ENCODE data around the gene REPS2.
"Not testable (repeated sequence)": the region's sequence is repeated elsewhere in the genome, so short reads cannot be mapped to it uniquely, and the experiment has no call there.

REPS2 gene

GRCh38 chrX:16946361-16946964 lies at the start of gene REPS2:
REPS2 (plus strand) TSS chrX:16946658; CDS start chrX:16946862, 204 bp downstream.
- peak; percentile 72 to 74 for DNase-seq (ENCODE audit: low read depth in 2 of 2)

- no peak for DNase-seq (ENCODE audit: low read depth in 2 of 2)
Observed at GRCh38 chrX:16897445-16897844, 49.0 kb upstream of the REPS2 start.

GRCh38 chrX:16903274-16904022 lies 43.0 kb upstream of the REPS2 start:
- DNase-seq (ENCODE audit: low read depth in 2 of 2) = no peak

DNA sequence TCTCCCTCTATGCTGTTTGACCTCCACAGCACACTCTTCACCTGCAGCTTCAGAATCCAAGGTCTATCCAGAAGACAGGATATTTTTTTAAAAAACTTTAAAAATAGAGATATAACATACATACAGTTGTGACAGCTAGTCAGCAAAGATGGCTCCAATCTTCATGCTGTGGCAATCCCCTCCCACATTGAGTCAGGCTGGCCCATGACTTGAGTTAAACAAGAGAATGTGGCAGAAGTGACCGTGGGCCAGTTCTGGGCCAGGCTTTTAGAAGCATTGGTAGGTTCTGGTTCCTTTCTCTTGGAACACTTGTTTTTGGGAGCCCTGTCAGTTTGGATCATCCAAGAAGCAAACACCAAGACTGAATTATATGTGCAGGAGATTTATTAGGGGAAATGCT lies 36.1 kb upstream of the REPS2 start:
- no peak for DNase-seq (ENCODE audit: low read depth in 2 of 2)

DNA sequence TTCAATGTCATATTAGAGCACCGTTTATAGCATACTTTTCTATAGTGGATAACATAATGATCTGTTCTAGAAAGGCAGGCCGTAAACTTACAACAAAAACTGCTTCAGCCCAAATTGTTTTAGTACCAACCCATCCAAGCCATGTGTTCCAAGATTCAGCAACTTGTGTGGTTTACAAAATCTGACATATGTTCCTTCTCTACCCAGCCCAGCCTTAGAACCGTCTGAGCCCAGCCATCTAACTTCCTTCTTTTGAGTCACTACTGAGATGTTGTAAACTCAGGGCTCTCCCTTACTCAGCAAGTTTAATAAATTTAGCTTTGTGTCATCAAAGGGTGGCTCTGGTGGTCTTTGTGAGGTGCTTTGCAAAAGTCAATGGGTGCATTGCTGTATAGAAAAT lies 32.4 kb upstream of the REPS2 start:
- DNase-seq (ENCODE audit: low read depth in 2 of 2) = no peak

GRCh38 chrX:16916561-16916960 lies 29.9 kb upstream of the REPS2 start:
- DNase-seq (ENCODE audit: low read depth in 2 of 2) = no peak

DNA sequence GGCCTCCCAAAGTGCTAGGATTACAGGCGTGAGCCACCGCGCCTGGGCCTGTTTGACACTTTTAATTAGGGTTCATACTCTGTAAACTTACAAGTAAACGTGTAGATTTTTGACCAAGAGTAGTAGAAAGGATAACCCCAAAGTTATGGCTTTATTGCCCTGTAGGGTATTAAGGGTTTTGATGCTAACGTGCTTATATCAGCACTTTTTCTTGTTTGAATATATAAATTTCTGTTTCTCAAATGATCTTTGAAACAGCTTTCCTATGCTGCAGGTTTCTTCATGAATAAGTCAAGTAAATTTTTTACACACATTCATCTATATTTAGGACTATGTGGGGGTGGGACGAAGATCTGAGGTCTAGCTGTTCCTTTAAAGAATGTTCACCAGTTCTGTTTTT lies 29.3 kb upstream of the REPS2 start:
- DNase-seq (ENCODE audit: low read depth in 2 of 2) = no peak

GRCh38 chrX:16918979-16919378 lies 27.5 kb upstream of the REPS2 start:
- no peak for DNase-seq (ENCODE audit: low read depth in 2 of 2)

DNA sequence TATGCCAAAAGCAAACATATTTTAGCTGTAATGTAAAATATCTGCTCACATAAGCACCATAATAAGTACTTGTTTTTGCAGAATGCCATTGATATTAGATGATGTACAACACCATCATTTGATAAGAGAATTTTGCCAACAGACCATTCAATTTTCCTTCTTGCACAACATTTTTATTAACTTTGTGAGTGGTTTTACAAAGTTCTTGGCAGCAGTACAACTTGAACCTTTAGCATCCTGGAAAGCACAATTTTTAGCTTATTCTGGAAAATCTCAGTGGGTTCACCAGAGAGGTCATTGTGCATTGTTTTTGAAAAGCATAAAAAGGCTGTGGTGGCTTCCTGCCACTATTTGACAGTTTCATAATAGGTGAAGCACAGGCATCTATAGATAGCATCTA lies 26.4 kb upstream of the REPS2 start:
- DNase-seq (ENCODE audit: low read depth in 2 of 2) = no peak

GRCh38 chrX:16923157-16923556 lies 23.3 kb upstream of the REPS2 start:
- DNase-seq (ENCODE audit: low read depth in 2 of 2) = no peak

GRCh38 chrX:16924631-16925480 lies 21.6 kb upstream of the REPS2 start:
- no peak for DNase-seq (ENCODE audit: low read depth in 2 of 2)

DNA sequence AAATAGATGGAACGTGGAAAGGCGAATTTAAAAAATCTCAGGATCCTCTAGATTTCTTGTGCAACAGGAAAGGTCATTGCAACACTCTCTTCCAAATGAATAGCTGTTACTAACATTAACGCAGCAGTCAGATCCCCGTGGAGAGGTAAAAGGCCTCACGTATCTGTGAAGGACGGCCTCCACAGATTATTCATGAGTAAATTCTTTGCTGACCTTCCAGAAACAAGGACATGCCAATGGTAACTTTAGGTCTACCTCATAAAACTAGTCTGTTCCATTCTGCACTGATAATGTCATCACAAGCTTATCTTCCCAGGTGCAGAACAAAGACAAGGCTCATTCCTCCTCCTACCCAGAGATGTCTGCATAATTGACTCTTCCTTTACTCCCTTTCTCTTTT lies 16.1 kb upstream of the REPS2 start:
- no peak for DNase-seq (ENCODE audit: low read depth in 2 of 2)

GRCh38 chrX:16931371-16931770 lies 15.1 kb upstream of the REPS2 start:
- DNase-seq (ENCODE audit: low read depth in 2 of 2) = no peak

- no peak for DNase-seq (ENCODE audit: low read depth in 2 of 2)
Observed at GRCh38 chrX:16931855-16932575, 14.4 kb upstream of the REPS2 start.

DNA sequence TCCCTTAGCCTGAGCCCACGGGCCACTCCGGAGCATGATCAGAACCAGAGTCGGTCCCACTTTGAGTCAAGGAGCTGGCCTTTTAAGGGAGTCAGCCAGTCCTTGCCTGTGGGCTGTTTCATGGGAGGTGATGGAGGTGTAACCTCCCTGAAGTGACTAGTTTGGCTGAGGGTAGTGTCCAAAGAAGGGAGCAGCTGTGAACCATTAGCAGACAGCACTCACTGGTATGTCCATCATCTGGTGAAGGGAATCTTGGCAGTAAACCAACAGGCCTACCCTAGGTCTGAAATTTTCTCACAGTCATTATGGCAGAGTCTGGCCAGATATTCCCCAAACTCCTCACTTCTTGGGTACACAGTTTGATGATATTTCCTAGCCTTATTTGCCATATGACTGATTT lies 12.3 kb upstream of the REPS2 start:
- DNase-seq (ENCODE audit: low read depth in 2 of 2) = no peak

- DNase-seq (ENCODE audit: low read depth in 2 of 2) = no peak
Observed at GRCh38 chrX:16946971-16947562, 609 bp downstream of the REPS2 start.

- DNase-seq (ENCODE audit: low read depth in 2 of 2) = no peak
Observed at GRCh38 chrX:16950423-16950822, 4.0 kb downstream of the REPS2 start.

DNA sequence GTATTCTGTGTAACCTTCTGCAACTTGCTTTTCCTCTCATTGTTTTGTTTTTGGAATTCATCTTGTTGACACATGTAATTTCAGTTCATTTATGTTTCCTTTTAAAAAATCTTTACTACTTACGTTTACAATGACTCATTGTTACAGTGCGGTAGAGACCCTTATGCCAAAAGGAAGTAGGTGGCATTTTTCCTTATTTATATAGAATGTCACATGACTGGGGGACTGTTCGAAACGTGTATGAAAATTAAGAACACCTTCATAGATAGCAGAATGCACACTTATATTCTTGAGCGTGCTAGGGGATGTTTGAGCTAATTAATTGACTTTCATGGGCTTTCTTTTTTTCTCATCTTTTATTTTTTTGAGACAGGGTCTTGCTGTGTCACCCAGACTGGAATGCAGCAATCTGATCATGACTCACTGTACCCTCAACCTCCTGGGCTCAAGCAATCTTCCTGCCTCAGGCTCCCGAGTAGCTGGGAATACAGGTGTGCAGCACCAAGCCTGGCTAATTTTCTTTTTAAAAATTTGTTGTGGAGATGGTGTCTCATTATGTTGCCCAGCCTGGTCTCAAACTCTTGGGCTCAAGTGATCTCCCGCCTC lies 7.3 kb downstream of the REPS2 start:
- no peak for DNase-seq (ENCODE audit: low read depth in 2 of 2)

GRCh38 chrX:16957751-16958150 lies 11.3 kb downstream of the REPS2 start:
- no peak for DNase-seq (ENCODE audit: low read depth in 2 of 2)

DNA sequence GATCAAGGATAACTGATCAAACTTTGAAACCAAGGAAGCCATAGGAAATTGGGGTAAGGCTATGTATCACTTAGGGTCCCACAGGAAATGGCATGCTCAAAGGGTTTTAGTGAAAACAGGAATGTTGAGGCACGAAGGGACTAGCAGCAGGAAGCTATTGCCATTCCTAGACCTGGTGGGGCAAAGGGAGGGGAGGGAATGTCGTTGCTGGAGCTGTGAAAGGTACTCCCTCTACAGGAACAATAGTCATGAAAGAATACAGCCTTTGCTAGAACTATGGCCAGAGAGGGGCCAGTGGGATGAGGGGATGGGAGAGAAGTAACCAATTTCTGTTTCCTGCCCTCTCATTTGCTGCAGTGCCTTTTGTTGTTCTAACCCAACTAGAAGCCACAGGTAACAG lies 11.9 kb downstream of the REPS2 start:
- DNase-seq (ENCODE audit: low read depth in 2 of 2) = no peak

- DNase-seq (ENCODE audit: low read depth in 2 of 2) = not testable (repeated sequence)
Observed at GRCh38 chrX:16962661-16963060, 16.2 kb downstream of the REPS2 start.

Data from stimulated activated CD4-positive, alpha-beta T cell treated with anti-CD3 and anti-CD28 coated beads, Interleukin-4, amount 100 ng/mL, for 48 hours (primary cell).